HG02938 (cell line): Measurements from ENCODE around the gene ANXA8.

Experiments used
- ATAC-seq: cut with Tn5 transposase; IDR thresholded peaks from one replicate; pipeline ENCODE4 v1.9.1; 2021; ENCODE audit warnings: mild to moderate bottlenecking, moderate library complexity; ENCODE audit not compliant: unreplicated experiment

Gene ANXA8

DNA sequence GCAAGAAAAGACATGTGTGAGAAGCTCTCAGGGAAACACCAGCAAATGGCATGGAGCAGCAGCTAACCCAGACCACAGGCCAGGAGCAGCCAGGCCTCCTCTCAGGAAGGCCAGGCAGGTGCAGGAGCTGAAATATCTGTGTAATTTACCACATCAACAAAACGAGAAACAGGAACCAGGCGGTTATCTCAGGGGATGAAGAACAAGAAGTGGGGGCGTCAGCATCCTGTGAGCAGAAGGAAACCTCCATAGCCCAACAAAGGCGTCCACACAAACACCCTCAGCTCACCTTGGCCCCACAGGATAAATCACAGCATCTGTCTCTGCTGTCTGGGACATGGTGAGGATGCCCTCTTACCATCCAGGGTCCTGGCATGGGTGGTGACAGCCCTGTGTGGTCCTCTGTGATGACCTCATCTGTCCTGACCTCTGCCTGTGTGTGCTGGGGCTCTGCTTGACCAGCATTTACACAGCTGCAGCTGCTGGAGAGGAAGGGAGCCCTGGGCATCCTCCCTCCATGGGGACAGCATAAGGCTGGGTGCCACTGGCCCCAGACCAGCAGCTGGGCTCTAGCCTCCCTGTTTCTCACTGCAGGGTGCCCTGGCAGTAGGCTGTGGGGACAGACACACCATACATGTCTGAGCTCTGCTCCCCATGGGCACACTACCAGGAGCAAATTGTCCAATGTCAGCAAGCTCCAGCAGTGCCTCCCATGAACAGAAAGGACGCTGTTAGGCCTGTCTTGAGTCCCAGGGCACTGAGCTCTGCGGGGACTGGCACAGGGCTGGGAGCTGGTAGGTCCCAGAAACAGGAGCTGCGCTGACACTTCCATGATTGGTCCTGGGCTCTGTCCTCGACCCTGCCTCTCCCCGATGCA lies 34.6 kb downstream of the ANXA8 start:
- ATAC-seq = no peak

- no peak for ATAC-seq
These were observed 36.2 kb downstream of the ANXA8 start for GRCh38 chr10:47447705-47448104.

- ATAC-seq = no peak
These were observed 36.7 kb downstream of the ANXA8 start for GRCh38 chr10:47447209-47447608.

GRCh38 chr10:47445720-47446119 lies 38.2 kb downstream of the ANXA8 start:
- ATAC-seq = no peak

DNA sequence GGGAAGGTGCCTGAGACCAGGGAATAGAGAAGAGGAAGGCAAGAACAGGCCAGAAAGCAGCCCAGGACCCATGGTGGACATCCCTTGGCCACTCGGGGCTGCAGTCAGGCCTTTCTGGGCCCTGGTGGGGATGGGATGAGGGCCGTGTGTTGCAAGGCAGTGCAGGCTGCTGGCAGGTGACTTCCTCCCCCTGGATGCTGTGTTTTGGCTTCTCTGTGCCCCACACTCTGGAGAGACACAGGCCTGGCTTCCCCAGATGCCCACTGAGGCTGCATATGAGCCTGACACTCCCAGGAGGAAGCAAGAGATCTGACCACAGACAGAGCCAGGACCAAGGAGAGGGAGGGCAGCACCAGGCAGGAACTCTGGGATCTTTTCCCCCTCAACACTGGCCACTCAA lies 39.9 kb downstream of the ANXA8 start:
- ATAC-seq = no peak

- no peak for ATAC-seq
These were observed 40.8 kb downstream of the ANXA8 start for GRCh38 chr10:47443145-47443544.

GRCh38 chr10:47442351-47442750 lies 41.6 kb downstream of the ANXA8 start:
- no peak for ATAC-seq

GRCh38 chr10:47441938-47442337 lies 42.0 kb downstream of the ANXA8 start:
- no peak for ATAC-seq

DNA sequence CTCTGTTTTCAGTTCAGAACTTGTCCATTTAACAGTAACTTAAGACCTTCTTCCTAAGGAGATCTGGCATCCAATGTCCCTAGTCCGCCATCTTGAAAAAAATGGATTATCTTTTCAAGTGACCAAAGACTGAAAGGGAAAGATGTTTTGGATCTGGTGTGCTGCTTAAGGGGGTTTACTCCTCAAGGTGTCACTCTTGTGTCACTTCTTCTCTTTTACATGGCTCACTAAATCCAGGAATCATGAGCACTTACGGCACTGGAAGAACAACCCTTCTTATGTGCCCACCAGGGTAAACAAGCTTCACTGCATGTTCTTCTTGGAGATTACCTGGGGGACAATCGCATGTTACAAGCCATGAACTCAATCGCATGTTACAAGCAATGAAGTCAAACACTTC lies 43.7 kb downstream of the ANXA8 start:
- no peak for ATAC-seq

DNA sequence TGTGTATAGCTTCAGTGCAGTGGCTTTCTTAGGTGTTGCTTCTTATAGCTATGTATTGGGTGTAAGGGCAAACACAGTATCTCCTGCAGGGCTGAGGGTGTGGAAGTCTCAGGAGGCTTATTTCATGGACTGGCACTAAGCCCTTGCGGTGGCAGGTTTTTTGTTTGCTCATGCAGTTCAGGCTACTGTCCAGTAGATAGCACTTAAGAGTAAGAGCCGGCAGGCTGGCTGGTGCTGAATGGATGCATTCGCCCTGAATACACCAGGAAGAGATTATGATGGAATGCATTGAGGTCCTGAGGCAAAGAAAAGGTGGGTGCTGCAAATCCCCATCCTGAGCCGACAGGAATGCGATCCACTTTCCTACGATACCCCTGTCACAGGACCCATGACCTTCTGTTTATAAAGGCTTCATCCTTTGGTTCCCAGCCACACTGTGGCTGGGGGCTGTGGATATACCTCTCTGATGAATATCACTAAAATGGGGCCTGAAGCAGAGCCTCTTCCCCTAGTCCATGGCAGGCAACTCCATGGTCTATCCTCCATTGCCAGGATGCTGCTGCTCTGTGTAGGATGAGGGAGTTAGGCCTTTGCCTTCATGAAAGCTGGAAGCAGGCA lies 44.9 kb downstream of the ANXA8 start:
- no peak for ATAC-seq

DNA sequence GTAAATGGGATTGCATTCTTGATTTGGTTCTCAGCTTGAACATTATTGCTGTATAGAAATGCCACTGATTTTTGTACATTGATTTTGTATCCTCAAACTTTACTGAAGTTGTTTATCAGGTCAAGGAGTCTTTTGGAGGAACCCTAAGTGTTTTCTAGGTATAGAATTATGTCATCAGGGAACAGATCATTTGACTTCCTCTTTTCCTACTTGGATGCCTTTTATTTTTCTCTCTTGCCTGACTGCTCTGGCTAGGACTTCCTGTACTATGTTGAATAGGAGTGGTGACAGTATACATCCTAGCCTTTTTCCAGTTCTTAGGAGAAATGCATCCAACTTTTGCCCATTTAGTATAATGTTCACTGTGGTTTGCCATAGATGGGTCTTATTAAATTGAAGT lies 48.8 kb downstream of the ANXA8 start:
- no peak for ATAC-seq

DNA sequence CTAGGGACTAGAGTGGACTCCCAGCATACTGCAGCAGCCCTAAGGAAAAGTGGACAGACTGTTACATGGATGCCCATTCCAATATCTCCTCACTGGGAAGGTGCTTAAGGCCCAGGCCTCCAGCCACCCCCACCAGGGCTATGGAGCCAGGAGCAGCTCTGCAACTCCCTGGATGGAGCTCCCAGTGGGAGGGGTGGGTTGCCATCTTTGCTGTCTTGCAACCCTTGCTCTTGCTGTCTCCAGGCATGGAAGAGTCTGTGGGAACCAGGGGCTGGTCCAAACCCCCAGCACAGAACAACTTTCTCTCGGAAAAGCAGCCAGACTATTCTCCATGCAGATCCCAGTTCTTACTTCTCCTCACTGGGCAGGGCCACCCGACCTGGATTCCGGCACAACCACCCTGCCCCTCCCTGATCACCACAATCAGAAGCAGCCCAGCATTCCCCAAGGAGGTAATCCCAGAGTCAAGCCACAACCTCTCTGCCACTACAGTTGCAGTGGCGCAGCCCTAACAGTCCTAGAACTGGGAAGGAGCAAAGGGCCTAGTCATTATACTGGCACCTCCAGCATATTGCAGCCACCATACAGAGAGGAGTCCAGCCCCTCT lies 58.0 kb downstream of the ANXA8 start:
- no peak for ATAC-seq

GRCh38 chr10:47424231-47424630 lies 59.7 kb downstream of the ANXA8 start:
- no peak for ATAC-seq

DNA sequence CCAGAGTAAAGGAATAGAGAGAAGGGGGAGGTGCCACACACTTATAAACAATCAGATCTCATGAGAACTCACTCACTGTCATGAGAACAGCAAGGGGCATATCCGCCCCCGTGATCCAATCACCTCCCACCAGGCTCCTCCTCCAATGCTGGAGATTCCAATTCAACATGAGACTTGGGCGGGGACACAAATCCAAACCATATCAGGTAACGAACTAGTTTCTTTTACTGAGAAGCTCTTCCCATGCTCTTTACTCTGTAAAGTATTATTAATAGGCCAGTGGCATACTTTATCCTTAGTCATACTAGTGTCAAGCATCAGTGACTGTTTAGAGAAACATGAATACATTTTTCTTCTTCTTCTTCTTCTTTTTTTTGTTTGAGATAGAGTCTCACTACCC lies 60.4 kb downstream of the ANXA8 start:
- no peak for ATAC-seq

GRCh38 chr10:47421057-47421952 lies 62.6 kb downstream of the ANXA8 start:
- ATAC-seq = no peak

DNA sequence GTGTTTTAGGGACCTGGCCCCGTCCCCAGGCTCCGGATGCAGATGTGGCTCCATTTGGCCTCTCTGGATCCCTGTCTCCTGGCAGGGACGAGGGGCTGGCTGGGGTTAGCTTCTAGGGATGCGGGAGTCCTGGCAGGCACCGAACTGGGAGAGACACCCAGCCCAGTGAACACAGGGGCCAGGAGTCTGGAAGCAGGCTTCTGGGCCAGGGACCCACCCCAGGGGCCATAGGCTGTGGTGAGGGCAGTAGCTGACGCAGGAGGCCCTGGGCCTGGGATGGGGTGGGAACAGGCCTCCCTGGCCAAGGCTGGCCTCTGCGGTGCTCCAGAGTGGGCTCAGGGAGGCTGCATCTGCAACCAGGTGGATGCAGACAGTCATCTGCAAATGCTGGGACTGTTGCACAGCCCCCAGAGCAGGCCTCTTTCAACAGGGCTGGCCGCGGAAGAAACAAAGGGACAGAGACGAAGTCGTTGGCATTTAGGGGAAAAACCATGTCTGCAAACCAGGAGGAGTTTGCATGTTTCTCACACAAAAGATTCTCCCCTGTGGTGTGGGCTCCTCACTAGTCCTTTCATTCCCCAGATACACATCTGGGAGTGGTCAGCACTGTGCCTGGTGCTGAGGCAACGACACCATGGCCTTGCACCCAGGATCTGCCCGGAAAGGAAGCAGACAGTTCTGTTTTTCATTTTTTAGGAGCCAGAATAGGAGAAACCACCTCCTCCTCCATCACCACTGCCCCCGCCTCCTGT lies 63.4 kb downstream of the ANXA8 start:
- ATAC-seq = no peak

DNA sequence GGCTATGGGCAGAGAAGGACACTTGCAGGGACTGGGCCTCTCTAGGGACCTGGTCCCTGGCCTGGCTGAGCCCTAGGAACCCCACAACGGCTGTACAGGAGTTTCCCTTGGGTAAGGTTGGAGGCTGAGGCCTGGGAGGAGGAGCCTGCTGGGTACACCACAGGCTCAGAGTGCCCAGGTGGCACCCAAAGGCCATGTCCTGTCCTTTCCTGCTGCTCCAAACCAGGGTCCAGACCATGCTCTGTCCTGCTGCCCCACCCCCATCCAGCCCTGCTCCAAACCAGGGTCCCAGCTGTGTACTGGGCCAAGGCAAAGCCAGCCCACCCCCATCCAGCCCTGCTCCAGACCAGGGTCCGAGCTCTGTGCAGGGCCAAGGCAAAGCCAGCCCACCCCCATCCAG lies 64.5 kb downstream of the ANXA8 start:
- no peak for ATAC-seq

GRCh38 chr10:47418966-47419365 lies 64.9 kb downstream of the ANXA8 start:
- ATAC-seq = no peak

DNA sequence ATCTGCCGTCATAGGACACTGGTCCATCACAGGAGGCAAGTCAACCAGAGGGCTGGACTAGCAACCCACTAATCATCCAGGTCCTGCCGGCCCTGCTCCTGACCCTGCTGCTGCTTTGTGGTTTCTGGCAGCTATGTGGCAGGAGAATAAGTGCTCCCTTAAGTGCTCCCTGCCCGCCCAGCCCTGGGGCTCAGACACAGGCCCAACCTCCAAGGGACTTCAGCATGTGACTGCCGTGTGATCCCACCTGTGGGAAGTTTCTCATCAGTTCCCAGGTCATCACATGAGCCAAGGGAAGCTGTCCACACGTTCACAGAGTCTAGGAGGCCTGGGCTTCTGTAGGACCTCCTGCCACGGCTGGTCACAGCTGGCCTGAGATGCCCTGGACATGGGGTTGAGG lies 65.6 kb downstream of the ANXA8 start:
- ATAC-seq = no peak
